K562 (cell line): ENCODE data around the gene PDGFA. TPM values are rescaled to one million over a fixed set of nuclear protein-coding genes. Genes with fewer than 3 reads are reported as not detected.

Experiments
- ATAC-seq: fragments of 200-7000 bp; cut with Tn5 transposase; 3 replicates; pipeline ENCODE4 v1.9.1; 2020; ENCODE audit warnings: moderate library complexity
- BruUV-seq: library from RNA; stranded (reverse); fragments of 400-500 nt; replicated peaks from 2 replicates; lab custom pipeline; 2021; lab: Mats Ljungman, UMichigan
- CTCF ChIA-PET: fragments of 300-600 bp; formaldehyde crosslinking; extraction: SDS; loops from one replicate; lab custom pipeline; 2021; ENCODE audit warnings: low intra/inter-chr PET ratio; lab: Yijun Ruan, JAX
- POLR2A ChIA-PET: fragments of 300-600, 350-650 bp; sonication (Branson Sonifier 250); formaldehyde crosslinking; extraction: SDS; loops from one replicate; lab custom pipeline; 2021; ENCODE audit warnings: antibody characterized with exemption, inconsistent platforms; lab: Yijun Ruan, JAX
- DNase-seq, 4 experiments: peaks; one replicate each; pipeline versions ENCODE4 v3.0.0 to v3.0.0-alpha.2; 2011 to 2018; ENCODE audit warnings: low spot score in 3 of 4, mixed read lengths in 3 of 4; ENCODE audit errors: extremely low read depth in 1 of 4
- FAIRE-seq: peaks from 2 replicates; lab custom pipeline; 2011; peaks lifted over from hg19 to GRCh38; lab: Jason Lieb, UNC
- H2AFZ ChIP-seq: 2 replicates; pipeline ENCODE4 v1.6.0; 2011; ENCODE audit warnings: low read depth, low read length, control low read depth, inconsistent platforms
- H3K27ac ChIP-seq: fragments of 200-600 bp; 3 replicates; pipeline ENCODE4 v1.8.0; 2011; ENCODE audit warnings: low read depth, mild to moderate bottlenecking, control low read depth, inconsistent platforms, low read length, moderate library complexity, mixed read lengths; ENCODE audit errors: extremely low read depth
- H3K27me3 ChIP-seq, 2 experiments: fragments of 300-600 bp in 1 of 2; 2 replicates in 1 of 2; 3 replicates in 1 of 2; pipeline versions ENCODE4 v1.6.0 to v1.8.0; 2011; ENCODE audit warnings: inconsistent platforms in 2 of 2, low read length in 2 of 2, mild to moderate bottlenecking in 1 of 2, mixed read lengths in 1 of 2, moderate library complexity in 1 of 2; ENCODE audit not compliant: control insufficient read depth in 2 of 2, insufficient read depth in 2 of 2
- H3K36me3 ChIP-seq: fragments of 300-600 bp; 3 replicates; pipeline ENCODE4 v1.8.0; 2011; ENCODE audit warnings: mild to moderate bottlenecking, low read length, inconsistent platforms; ENCODE audit not compliant: control insufficient read depth, insufficient read depth
- H3K4me1 ChIP-seq, 2 experiments: fragments of 200-600 bp in 1 of 2; replicated peaks in 1 of 2; 2 replicates in 1 of 2; 3 replicates in 1 of 2; pipeline versions ENCODE4 v1.5.1 to v1.8.0; 2011; ENCODE audit warnings: inconsistent platforms in 2 of 2, low read length in 2 of 2, mild to moderate bottlenecking in 1 of 2, mixed read lengths in 1 of 2, moderate library complexity in 1 of 2; ENCODE audit not compliant: control insufficient read depth in 2 of 2, insufficient read depth in 2 of 2
- H3K4me2 ChIP-seq: 2 replicates; pipeline ENCODE4 v1.6.1; 2011; ENCODE audit warnings: low read length, control low read depth, inconsistent platforms, mixed read lengths; ENCODE audit not compliant: insufficient read depth
- H3K4me3 ChIP-seq: fragments of 200-600 bp; sonication (generic), shearing (Covaris generic); 2 replicates; pipeline ENCODE4 v1.5.1; 2016; ENCODE audit warnings: control low read depth, inconsistent platforms
- H3K79me2 ChIP-seq: fragments of 200-600 bp; 3 replicates; pipeline ENCODE4 v1.8.0; 2011; ENCODE audit warnings: low read length, inconsistent platforms; ENCODE audit not compliant: control insufficient read depth, insufficient read depth
- H3K9ac ChIP-seq, 2 experiments: 2 replicates each; pipeline versions ENCODE4 v1.6.0 to v1.6.1; 2011; ENCODE audit warnings: low read depth in 2 of 2, low read length in 2 of 2, control low read depth in 1 of 2, inconsistent platforms in 1 of 2, mild to moderate bottlenecking in 1 of 2, mixed read lengths in 1 of 2; ENCODE audit not compliant: insufficient read depth in 1 of 2
- H3K9me1 ChIP-seq: one replicate; pipeline ENCODE4 v1.6.0; 2011; ENCODE audit warnings: inconsistent platforms, mild to moderate bottlenecking, low read length, moderate library complexity; ENCODE audit not compliant: control insufficient read depth, insufficient read depth
- H3K9me3 ChIP-seq: replicated peaks from 2 replicates; pipeline ENCODE4 v1.5.1; 2011; ENCODE audit warnings: low read depth, low read length, inconsistent platforms; ENCODE audit not compliant: control insufficient read depth, insufficient read depth
- H4K20me1 ChIP-seq: replicated peaks from 2 replicates; pipeline ENCODE4 v1.6.1; 2011; ENCODE audit warnings: low read length, inconsistent platforms, mixed read lengths; ENCODE audit not compliant: control insufficient read depth, insufficient read depth
- CCNT2 ChIP-seq: IDR thresholded peaks from 2 replicates; pipeline ENCODE4 v1.6.1; 2011; ENCODE audit warnings: borderline replicate concordance, low read depth, mild to moderate bottlenecking, moderate library complexity, mixed read lengths, low read length; ENCODE audit not compliant: insufficient read length; ENCODE audit errors: extremely low read depth
- ELF1 ChIP-seq: fragments of 200-800 bp; sonication (Bioruptor generic); IDR thresholded peaks from 2 replicates; pipeline ENCODE4 v1.6.1; 2016; ENCODE audit warnings: missing genetic modification characterization, missing compliant biosample characterization
- FOXK2 ChIP-seq, 2 experiments: fragments of 450-650 bp; IDR thresholded peaks in 1 of 2; conservative IDR thresholded peaks in 1 of 2; 2 replicates each; pipeline ENCODE4 v1.6.1; 2016; ENCODE audit warnings: low read depth in 2 of 2, mild to moderate bottlenecking in 1 of 2
- HNRNPLL ChIP-seq: fragments of 200-400 bp; formaldehyde crosslinking; IDR thresholded peaks from 2 replicates; pipeline ENCODE4 v1.6.1; 2017; ENCODE audit warnings: low read length, low read depth, mild to moderate bottlenecking; ENCODE audit not compliant: poor library complexity, severe bottlenecking
- KDM5B ChIP-seq: fragments of 200-600 bp; sonication (generic); IDR thresholded peaks from 2 replicates; pipeline ENCODE4 v1.6.1; 2012; ENCODE audit warnings: low read depth, mild to moderate bottlenecking, moderate library complexity, low read length, control low read depth, inconsistent platforms; ENCODE audit not compliant: insufficient replicate concordance
- LARP7 ChIP-seq: fragments of 450-650 bp; IDR thresholded peaks from 2 replicates; pipeline ENCODE4 v1.6.1; 2016
- NKRF ChIP-seq: fragments of 450-650 bp; IDR thresholded peaks from 2 replicates; pipeline ENCODE4 v1.6.1; 2016; ENCODE audit warnings: borderline replicate concordance
- RBFOX2 ChIP-seq: fragments of 200-400 bp; formaldehyde crosslinking; IDR thresholded peaks from 2 replicates; pipeline ENCODE4 v1.6.1; 2017; ENCODE audit warnings: low read depth, mild to moderate bottlenecking, low read length, moderate library complexity
- SLC30A9 ChIP-seq: fragments of 250-450 bp; sonication (Bioruptor Pico); IDR thresholded peaks from 2 replicates; pipeline ENCODE4 v1.8.0; 2022; ENCODE audit warnings: mild to moderate bottlenecking, moderate library complexity
- SRSF1 ChIP-seq: fragments of 200-400 bp; formaldehyde crosslinking; IDR thresholded peaks from 2 replicates; pipeline ENCODE4 v1.6.1; 2017; ENCODE audit warnings: mild to moderate bottlenecking, low read depth, low read length, moderate library complexity
- THAP7 ChIP-seq: fragments of 250-450 bp; sonication (Bioruptor Pico); IDR thresholded peaks from 2 replicates; pipeline ENCODE4 v1.5.0; 2021
- ZBTB33 ChIP-seq: sonication (generic); formaldehyde crosslinking; IDR thresholded peaks from 2 replicates; pipeline ENCODE4 v1.8.1; 2023; ENCODE audit warnings: mild to moderate bottlenecking, missing genetic modification reagents
- ZFX ChIP-seq: sonication (generic); formaldehyde crosslinking; IDR thresholded peaks from 2 replicates; pipeline ENCODE4 v1.8.0; 2022; ENCODE audit warnings: mild to moderate bottlenecking, missing genetic modification reagents, moderate library complexity
- ZNF133 ChIP-seq: fragments of 250-450 bp; sonication (Bioruptor Pico); IDR thresholded peaks from 2 replicates; pipeline ENCODE4 v1.4.0; 2020; ENCODE audit warnings: mild to moderate bottlenecking
- ZNF384 ChIP-seq: IDR thresholded peaks from 2 replicates; pipeline ENCODE4 v1.6.1; 2012; ENCODE audit warnings: low read depth, low read length, improper control_type of control experiment
- ZNF436 ChIP-seq: fragments of 250-450, 450-650 bp; sonication (Bioruptor Pico); formaldehyde crosslinking; IDR thresholded peaks from 2 replicates; pipeline ENCODE4 v1.7.0; 2020; ENCODE audit warnings: mild to moderate bottlenecking
- ZNF57 ChIP-seq: fragments of 450-650 bp; formaldehyde crosslinking; IDR thresholded peaks from 2 replicates; pipeline ENCODE4 v1.4.0; 2020; ENCODE audit warnings: mild to moderate bottlenecking, moderate library complexity
- WGBS: fragments of 100-300 bp; shearing (Covaris generic); methylation state at CpG from one replicate; pipeline ENCODE4 v1.1.6; 2016; ENCODE audit warnings: low coverage, mixed read lengths; ENCODE audit not compliant: insufficient coverage; ENCODE audit errors: missing lambda C conversion rate; 5-methylcytosine and 5-hydroxymethylcytosine counted together
- in situ Hi-C: fragments of 300-500 bp; cut with MboI; formaldehyde crosslinking; loops from 4 replicates; pipeline ENCODE4 v1.15.0; 2018; ENCODE audit warnings: inconsistent platforms, mixed read lengths
- intact Hi-C: fragments of 100-400 bp; cut with micrococcal nuclease; formaldehyde crosslinking; loops from 2 replicates; pipeline ENCODE4 v1.14.2; 2022
- polyA plus RNA-seq, 8 experiments: library from polyadenylated mRNA; depleted of rRNA in 4 of 8; stranded (reverse) in 5 of 8; unstranded in 3 of 8; fragments of >200 nt; fragmentation: Nextera tagmentation in 2 of 8; fragmentation: Illumina TruSeq in 1 of 8; extraction: Ambion mirVana in 2 of 8; extraction: Trizol in 1 of 8; gene quantifications; 2 replicates each; pipeline versions ENCODE4 v1.2.1 to v1.2.3, GENCODE V29; 2011 to 2014; ENCODE audit warnings: inconsistent platforms in 1 of 8, missing spikeins in 1 of 8
- total RNA-seq, 7 experiments: library from RNA; depleted of rRNA in 6 of 7; stranded (reverse); fragments of >200 nt in 6 of 7; fragmentation: Illumina TruSeq in 2 of 7; extraction: Trizol in 2 of 7; gene quantifications; 2 replicates each; pipeline versions ENCODE4 v1.2.1 to v1.2.3, GENCODE V29; 2011 to 2021; ENCODE audit warnings: low replicate concordance in 1 of 7

Gene PDGFA
- total and polyA plus RNA-seq, 9 of the 15 experiments (the other 6 are each of a cell fraction or from before 2014, with no cell fraction given) = 2.5 to 10.2 (median 4.6) TPM

- no peak for ATAC-seq
- FAIRE-seq = no peak
- peaks cover 0 to 12% of the 10 kb centered on the region in 2 experiments; a peak in 2 of 5 replicates for H3K27me3 ChIP-seq
- intact Hi-C loops (loop anchor here (5.0 kb wide), 1 partner anchor 120 kb away; no protein-coding TSS in a partner anchor), in situ Hi-C loops (no loop called here)
- ChIA-PET POLR2A (no interaction called here), CTCF (no interaction called here)
- BruUV-seq = no TSS peak
- H3K9me1 ChIP-seq = no peaks in the 10 kb centered on the region
- WGBS = 14% methylated on average over 51 of the region's 83 CpGs
- H3K4me3 ChIP-seq = peak overlapping the region; percentile 15; the same call in 1 of the 2 replicates
- peaks cover 13% of the 10 kb centered on the region; the same call in 1 of the 2 replicates for H4K20me1 ChIP-seq
- DNase-seq = peak; percentile 44 to 62 (median 51)
- H3K4me2 ChIP-seq = no peak overlapping the region
- no peak overlapping the region for H2AFZ ChIP-seq
- H3K9ac ChIP-seq = peak overlapping the region in 1 of 2 experiments; percentile 26; a peak in 1 of 4 replicates
- H3K9me3 ChIP-seq = no peaks in the 10 kb centered on the region
- H3K36me3 ChIP-seq = no peaks in the 10 kb centered on the region
- peaks cover 0 to 62% of the 10 kb centered on the region in 2 experiments; a peak in 3 of 5 replicates for H3K4me1 ChIP-seq
- H3K79me2 ChIP-seq = peaks cover 7% of the 10 kb centered on the region; the same call in 1 of the 3 replicates
- H3K27ac ChIP-seq = no peak overlapping the region
- TF ChIP-seq SRSF1 (no peak), ELF1 (tag) (no peak), ZNF384 (no peak), RBFOX2 (peak; percentile 26; the same call in 1 of the 2 replicates), HNRNPLL (no peak), LARP7 (no peak), ZNF57 (CRISPR knock-in tag) (no peak), ZBTB33 (CRISPR knock-in tag) (peak; percentile 92), CCNT2 (peak; percentile 25), ZNF133 (no peak), THAP7 (no peak), SLC30A9 (CRISPR knock-in tag) (no peak), FOXK2 (conservative IDR thresholded peaks at IDR 0.05 in 1 of 2, IDR thresholded peaks at IDR 0.05 in 1 of 2; ENCODE audit: low read depth in 2 of 2) (no peak), ZFX (CRISPR knock-in tag) (no peak), NKRF (no peak), ZNF436 (CRISPR knock-in tag) (no peak), KDM5B (no peak)
Observed at GRCh38 chr7:516606-517456, 2.8 kb downstream of the PDGFA start.
